ENCODE data around the gene TNFRSF8.

DNA sequence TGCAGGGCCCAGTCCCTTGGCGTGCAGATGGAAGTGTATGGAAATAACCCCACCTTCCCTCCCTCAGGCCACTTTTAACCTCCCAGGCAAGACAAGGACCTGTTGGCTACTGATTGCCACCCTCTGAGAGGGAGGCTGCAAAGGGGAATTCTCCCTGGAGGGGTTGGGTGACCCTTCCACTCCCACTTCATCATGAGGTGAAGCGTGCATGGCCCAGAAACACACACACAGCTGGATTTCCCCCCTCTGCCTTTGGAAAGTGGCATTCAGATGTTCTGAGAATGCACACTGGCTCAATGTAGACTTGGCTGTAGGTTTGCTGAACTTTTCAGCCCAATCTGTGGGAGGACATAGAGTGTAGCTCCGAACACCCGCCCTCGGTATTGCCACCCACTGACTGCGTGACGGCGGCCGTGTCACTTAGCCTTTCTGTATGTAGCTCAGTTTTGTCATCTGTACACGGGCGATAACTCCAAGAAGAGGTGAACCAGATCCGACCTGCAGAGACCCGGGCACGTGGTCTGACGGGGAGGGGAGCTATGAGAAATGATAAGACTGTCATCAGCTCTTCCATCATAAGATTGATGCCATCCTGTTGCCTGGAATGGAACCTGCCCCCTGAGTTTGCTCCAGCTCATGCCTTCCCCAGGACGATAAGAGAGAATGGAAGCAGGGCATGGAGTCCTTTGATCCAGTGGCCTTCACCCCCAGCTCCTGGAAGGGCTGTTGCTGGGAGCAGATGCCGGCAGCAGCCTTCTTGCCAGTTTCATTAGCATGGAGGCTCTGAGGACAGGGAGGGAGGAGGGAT, 24.5 kb upstream of the TNFRSF8 start:
- TF ChIP-seq, protein P1, sequence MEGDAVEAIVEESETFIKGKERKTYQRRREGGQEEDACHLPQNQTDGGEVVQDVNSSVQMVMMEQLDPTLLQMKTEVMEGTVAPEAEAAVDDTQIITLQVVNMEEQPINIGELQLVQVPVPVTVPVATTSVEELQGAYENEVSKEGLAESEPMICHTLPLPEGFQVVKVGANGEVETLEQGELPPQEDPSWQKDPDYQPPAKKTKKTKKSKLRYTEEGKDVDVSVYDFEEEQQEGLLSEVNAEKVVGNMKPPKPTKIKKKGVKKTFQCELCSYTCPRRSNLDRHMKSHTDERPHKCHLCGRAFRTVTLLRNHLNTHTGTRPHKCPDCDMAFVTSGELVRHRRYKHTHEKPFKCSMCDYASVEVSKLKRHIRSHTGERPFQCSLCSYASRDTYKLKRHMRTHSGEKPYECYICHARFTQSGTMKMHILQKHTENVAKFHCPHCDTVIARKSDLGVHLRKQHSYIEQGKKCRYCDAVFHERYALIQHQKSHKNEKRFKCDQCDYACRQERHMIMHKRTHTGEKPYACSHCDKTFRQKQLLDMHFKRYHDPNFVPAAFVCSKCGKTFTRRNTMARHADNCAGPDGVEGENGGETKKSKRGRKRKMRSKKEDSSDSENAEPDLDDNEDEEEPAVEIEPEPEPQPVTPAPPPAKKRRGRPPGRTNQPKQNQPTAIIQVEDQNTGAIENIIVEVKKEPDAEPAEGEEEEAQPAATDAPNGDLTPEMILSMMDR (IDR thresholded peaks at IDR 0.05; ENCODE audit: low read length) = no peak
- TF ChIP-seq EZH2 (IDR thresholded peaks at IDR 0.05; ENCODE audit: borderline replicate concordance, low read length) = no peak
